Activated CD4-positive, alpha-beta T cell treated with anti-CD3 and anti-CD28 coated beads, Interleukin-2, amount 10 ng/mL, durations not matched to agents 24 days and 14 days (primary cell): ENCODE measurements around the gene DENND5A. TPM values are rescaled to one million over a fixed set of nuclear protein-coding genes. Genes with fewer than 3 reads are reported as not detected.

Experiments used
- DNase-seq: peaks from one replicate; pipeline ENCODE4 v3.0.0; 2022
- H3K27ac Mint-ChIP-seq: one replicate; pipeline ENCODE4 v1.8.0; 2022; ENCODE audit warnings: mild to moderate bottlenecking, mixed read lengths
- H3K27me3 Mint-ChIP-seq: one replicate; pipeline ENCODE4 v1.8.0; 2022; ENCODE audit warnings: mixed read lengths
- H3K36me3 Mint-ChIP-seq: one replicate; pipeline ENCODE4 v1.8.0; 2022; ENCODE audit warnings: low read depth, mild to moderate bottlenecking, mixed read lengths
- H3K4me1 Mint-ChIP-seq: one replicate; pipeline ENCODE4 v1.8.0; 2021; ENCODE audit warnings: mixed read lengths
- H3K4me3 Mint-ChIP-seq: one replicate; pipeline ENCODE4 v1.8.0; 2022; ENCODE audit warnings: mild to moderate bottlenecking, moderate library complexity, mixed read lengths
- H3K9me3 Mint-ChIP-seq: one replicate; pipeline ENCODE4 v1.8.0; 2021; ENCODE audit warnings: mixed read lengths
- intact Hi-C: fragments of 100-400 bp; cut with micrococcal nuclease; formaldehyde crosslinking; loops from one replicate; pipeline ENCODE4 v1.15.1; 2023
- total RNA-seq: library from RNA; stranded (reverse); gene quantifications from 2 replicates; pipeline ENCODE4 v1.2.3, GENCODE V29; 2022

DENND5A gene
- 59.9 and 60.7 TPM in 2 replicates for total RNA-seq

- Mint-ChIP-seq H3K27ac (peak within 1 kb of the TSS; percentile 89), H3K9me3 (no peaks in the 10 kb centered on the region), H3K36me3 (peaks cover 5% of the 10 kb centered on the region), H3K4me1 (peaks cover 32% of the 10 kb centered on the region), H3K27me3 (peaks cover 29% of the 10 kb centered on the region), H3K4me3 (peak within 1 kb of the TSS; percentile 84)
- intact Hi-C loops = loop anchor here (2.0 to 10.0 kb wide), 3 partner anchors 15 to 307 kb away; partner anchors contain the start of genes NRIP3 and WEE1
- DNase-seq = peak; percentile 85
Observed at GRCh38 chr11:9265211-9266131, at the start of gene DENND5A. Gene DENND5A, minus strand, starts transcription at chr11:9265350. Its CDS starts 281 bp downstream, at chr11:9265069.

GRCh38 chr11:9314291-9315077 is 49.3 kb upstream of the DENND5A start, which contains the start of gene TMEM41B:
Gene TMEM41B, minus strand, starts transcription at chr11:9314593. Its CDS starts 152 bp downstream, at chr11:9314441.
- peaks cover 38% of the 10 kb centered on the region for H3K4me1 Mint-ChIP-seq
- DNase-seq = peak; percentile 100
- H3K36me3 Mint-ChIP-seq = peaks cover 10% of the 10 kb centered on the region
- H3K4me3 Mint-ChIP-seq = peak within 1 kb of the TSS; percentile 99
- H3K27ac Mint-ChIP-seq = peak within 1 kb of the TSS; percentile 97
- no peaks in the 10 kb centered on the region for H3K9me3 Mint-ChIP-seq
- intact Hi-C loops = loop anchor here (1.0 to 5.0 kb wide), 6 partner anchors 50 to 1493 kb away; partner anchors contain the start of genes EIF4G2, IPO7 and WEE1
- peaks cover 23% of the 10 kb centered on the region for H3K27me3 Mint-ChIP-seq

- H3K27me3 Mint-ChIP-seq = peaks cover 16% of the 10 kb centered on the region
- no peaks in the 10 kb centered on the region for H3K9me3 Mint-ChIP-seq
- H3K4me1 Mint-ChIP-seq = peaks cover 40% of the 10 kb centered on the region
- peak overlapping the region; percentile 99 for H3K4me3 Mint-ChIP-seq
- intact Hi-C loops = loop anchor here (1.0 to 5.0 kb wide), 6 partner anchors 49 to 1494 kb away; partner anchors contain the start of genes EIF4G2, IPO7 and WEE1
- DNase-seq = peak; percentile 76
- H3K27ac Mint-ChIP-seq = peak overlapping the region; percentile 97
- peaks cover 15% of the 10 kb centered on the region for H3K36me3 Mint-ChIP-seq
Observed at GRCh38 chr11:9313648-9314290, 48.6 kb upstream of the DENND5A start.

- intact Hi-C loops = loop anchor here (1.0 to 5.0 kb wide), 2 partner anchors 46 to 1497 kb away; partner anchors contain the start of gene EIF4G2
- H3K9me3 Mint-ChIP-seq = peaks cover 4% of the 10 kb centered on the region
- no peak overlapping the region for H3K4me3 Mint-ChIP-seq
- no peak for DNase-seq
- peaks cover 23% of the 10 kb centered on the region for H3K36me3 Mint-ChIP-seq
- H3K4me1 Mint-ChIP-seq = peaks cover 48% of the 10 kb centered on the region
- H3K27me3 Mint-ChIP-seq = no peaks in the 10 kb centered on the region
- H3K27ac Mint-ChIP-seq = no peak overlapping the region
Observed at GRCh38 chr11:9310485-9311090, 45.4 kb upstream of the DENND5A start.

- H3K27ac Mint-ChIP-seq = no peak overlapping the region
- no peak overlapping the region for H3K4me3 Mint-ChIP-seq
- H3K27me3 Mint-ChIP-seq = no peaks in the 10 kb centered on the region
- H3K4me1 Mint-ChIP-seq = peaks cover 9% of the 10 kb centered on the region
- intact Hi-C loops = no loop called here
- peaks cover 4% of the 10 kb centered on the region for H3K9me3 Mint-ChIP-seq
- DNase-seq = no peak
- peaks cover 9% of the 10 kb centered on the region for H3K36me3 Mint-ChIP-seq
Observed at GRCh38 chr11:9304178-9304577, 39.0 kb upstream of the DENND5A start.

- DNase-seq = no peak
- intact Hi-C loops = no loop called here
- no peaks in the 10 kb centered on the region for H3K27me3 Mint-ChIP-seq
- H3K9me3 Mint-ChIP-seq = no peaks in the 10 kb centered on the region
- H3K36me3 Mint-ChIP-seq = peaks cover 7% of the 10 kb centered on the region
- no peak overlapping the region for H3K27ac Mint-ChIP-seq
- H3K4me1 Mint-ChIP-seq = peaks cover 5% of the 10 kb centered on the region
- no peak overlapping the region for H3K4me3 Mint-ChIP-seq
Observed at GRCh38 chr11:9302448-9302847, 37.3 kb upstream of the DENND5A start.

GRCh38 chr11:9301720-9302119 is 36.6 kb upstream of the DENND5A start:
- no peak for DNase-seq
- H3K27me3 Mint-ChIP-seq = no peaks in the 10 kb centered on the region
- H3K4me1 Mint-ChIP-seq = peaks cover under 1% of the 10 kb centered on the region
- H3K27ac Mint-ChIP-seq = no peak overlapping the region
- peaks cover 4% of the 10 kb centered on the region for H3K36me3 Mint-ChIP-seq
- H3K4me3 Mint-ChIP-seq = no peak overlapping the region
- no peaks in the 10 kb centered on the region for H3K9me3 Mint-ChIP-seq
- intact Hi-C loops = no loop called here

- Mint-ChIP-seq H3K4me1 (peaks cover 8% of the 10 kb centered on the region), H3K27ac (no peak overlapping the region), H3K9me3 (no peaks in the 10 kb centered on the region), H3K36me3 (peaks cover 18% of the 10 kb centered on the region), H3K27me3 (no peaks in the 10 kb centered on the region), H3K4me3 (no peak overlapping the region)
- no peak for DNase-seq
- intact Hi-C loops = no loop called here
Observed at GRCh38 chr11:9293646-9294045, 28.5 kb upstream of the DENND5A start.

- H3K9me3 Mint-ChIP-seq = no peaks in the 10 kb centered on the region
- DNase-seq = no peak
- peaks cover 11% of the 10 kb centered on the region for H3K4me1 Mint-ChIP-seq
- H3K27ac Mint-ChIP-seq = no peak overlapping the region
- H3K36me3 Mint-ChIP-seq = peaks cover 26% of the 10 kb centered on the region
- intact Hi-C loops = no loop called here
- no peak overlapping the region for H3K4me3 Mint-ChIP-seq
- no peaks in the 10 kb centered on the region for H3K27me3 Mint-ChIP-seq
Observed at GRCh38 chr11:9285850-9286587, 20.9 kb upstream of the DENND5A start.

- Mint-ChIP-seq H3K27me3 (no peaks in the 10 kb centered on the region), H3K27ac (peak overlapping the region; percentile 31), H3K9me3 (no peaks in the 10 kb centered on the region), H3K4me3 (peak overlapping the region; percentile 70), H3K4me1 (peaks cover 12% of the 10 kb centered on the region), H3K36me3 (peaks cover 18% of the 10 kb centered on the region)
- peak; percentile 92 for DNase-seq
- intact Hi-C loops = loop anchor here (1.0 to 2.0 kb wide), 2 partner anchors 16 to 30 kb away; partner anchors contain the start of gene DENND5A
Observed at GRCh38 chr11:9280655-9281301, 15.6 kb upstream of the DENND5A start.

- Mint-ChIP-seq H3K4me3 (no peak overlapping the region), H3K27ac (no peak overlapping the region), H3K9me3 (no peaks in the 10 kb centered on the region), H3K27me3 (peaks cover 7% of the 10 kb centered on the region), H3K36me3 (peaks cover 5% of the 10 kb centered on the region), H3K4me1 (peaks cover 20% of the 10 kb centered on the region)
- intact Hi-C loops = no loop called here
- DNase-seq = no peak
Observed at GRCh38 chr11:9277176-9277575, 12.0 kb upstream of the DENND5A start.

GRCh38 chr11:9276571-9276970 is 11.4 kb upstream of the DENND5A start:
- no peak overlapping the region for H3K27ac Mint-ChIP-seq
- intact Hi-C loops = no loop called here
- H3K4me3 Mint-ChIP-seq = no peak overlapping the region
- peaks cover 9% of the 10 kb centered on the region for H3K27me3 Mint-ChIP-seq
- H3K9me3 Mint-ChIP-seq = no peaks in the 10 kb centered on the region
- peaks cover 20% of the 10 kb centered on the region for H3K4me1 Mint-ChIP-seq
- peaks cover 5% of the 10 kb centered on the region for H3K36me3 Mint-ChIP-seq
- no peak for DNase-seq
